Neural crest cell (in vitro differentiated cells): ENCODE results near the gene MAJIN. TPM values are rescaled to one million over a fixed set of nuclear protein-coding genes. Genes with fewer than 3 reads are reported as not detected.

ENCODE experiments used
- DNase-seq: peaks from one replicate; pipeline ENCODE4 v3.0.0; 2021; ENCODE audit warnings: low read depth, mixed read lengths, low spot score
- H3K27ac Mint-ChIP-seq: one replicate; pipeline ENCODE4 v1.8.0; 2021; ENCODE audit warnings: mild to moderate bottlenecking, mixed read lengths; ENCODE audit not compliant: unreplicated experiment
- H3K27me3 Mint-ChIP-seq: 2 replicates; pipeline ENCODE4 v1.8.0; 2021; ENCODE audit warnings: low read depth, mild to moderate bottlenecking, mixed read lengths
- H3K36me3 Mint-ChIP-seq: 2 replicates; pipeline ENCODE4 v1.8.0; 2021; ENCODE audit warnings: low read depth, mild to moderate bottlenecking, mixed read lengths
- H3K4me1 Mint-ChIP-seq: 2 replicates; pipeline ENCODE4 v1.8.0; 2021; ENCODE audit warnings: mixed read lengths
- H3K4me3 Mint-ChIP-seq: one replicate; pipeline ENCODE4 v1.8.0; 2021; ENCODE audit warnings: mild to moderate bottlenecking, mixed read lengths
- H3K9me3 Mint-ChIP-seq: 2 replicates; pipeline ENCODE4 v1.8.0; 2021; ENCODE audit warnings: mixed read lengths
- total RNA-seq: library from RNA; stranded (reverse); gene quantifications from 2 replicates; pipeline ENCODE4 v1.2.1, GENCODE V29; 2021
- TF ChIP-seq, protein P1 (sequence below): fragments of 200-600 bp; sonication (generic); conservative IDR thresholded peaks from 2 replicates; pipeline ENCODE4 v1.5.0; 2021; ENCODE audit warnings: antibody characterized with exemption, mild to moderate bottlenecking

The MAJIN gene
- total RNA-seq, 1 donor from 2014 or later: not detected

DNA sequence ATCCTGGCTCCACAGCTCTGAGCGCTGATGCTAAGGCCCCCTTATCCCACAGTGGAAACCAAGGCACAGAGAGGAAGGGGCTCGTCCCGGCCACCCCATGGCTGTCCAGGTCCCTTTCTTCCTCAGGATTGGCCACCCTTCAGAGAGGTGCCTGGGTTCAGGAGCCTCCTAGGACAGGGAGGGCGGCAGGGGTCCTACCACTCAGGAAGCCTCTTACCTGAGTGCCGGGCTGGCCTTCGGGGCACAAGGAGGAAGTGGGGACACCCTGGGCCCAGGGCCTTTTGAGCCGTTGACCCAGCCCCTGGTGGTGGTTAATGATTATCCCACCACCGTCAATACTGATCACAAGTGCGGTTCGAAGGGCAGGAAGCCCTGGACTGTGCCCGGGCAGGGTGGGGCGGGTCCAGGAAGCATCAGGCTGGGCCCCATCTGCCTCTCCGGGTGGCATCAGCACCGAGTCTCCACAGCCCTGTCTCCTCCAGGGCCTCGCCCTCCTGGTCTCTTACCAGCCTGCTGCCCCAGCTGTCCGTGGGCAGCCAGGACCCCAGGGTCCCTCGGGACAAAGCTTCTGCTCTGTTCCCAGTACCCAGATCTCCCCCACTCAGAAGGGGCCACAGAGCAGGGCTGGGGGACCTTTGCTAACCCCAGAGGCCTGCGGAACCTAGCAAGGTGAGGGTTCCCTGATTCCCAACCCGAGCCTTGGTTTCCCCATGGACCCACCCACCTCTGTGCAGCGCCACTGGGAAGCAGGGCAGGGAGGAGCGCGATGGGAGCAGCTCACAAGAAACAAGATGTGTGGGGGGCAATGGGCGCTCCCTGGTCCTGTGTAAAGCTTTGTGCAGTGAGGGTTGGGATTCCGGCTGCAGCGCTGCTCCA, 78.5 kb downstream of the MAJIN start:
- Mint-ChIP-seq H3K36me3 (no peaks in the 10 kb centered on the region), H3K9me3 (no peaks in the 10 kb centered on the region), H3K4me3 (no peak overlapping the region), H3K27me3 (no peaks in the 10 kb centered on the region), H3K27ac (no peak overlapping the region), H3K4me1 (no peaks in the 10 kb centered on the region)
- DNase-seq: no peak
- TF ChIP-seq, protein P1, sequence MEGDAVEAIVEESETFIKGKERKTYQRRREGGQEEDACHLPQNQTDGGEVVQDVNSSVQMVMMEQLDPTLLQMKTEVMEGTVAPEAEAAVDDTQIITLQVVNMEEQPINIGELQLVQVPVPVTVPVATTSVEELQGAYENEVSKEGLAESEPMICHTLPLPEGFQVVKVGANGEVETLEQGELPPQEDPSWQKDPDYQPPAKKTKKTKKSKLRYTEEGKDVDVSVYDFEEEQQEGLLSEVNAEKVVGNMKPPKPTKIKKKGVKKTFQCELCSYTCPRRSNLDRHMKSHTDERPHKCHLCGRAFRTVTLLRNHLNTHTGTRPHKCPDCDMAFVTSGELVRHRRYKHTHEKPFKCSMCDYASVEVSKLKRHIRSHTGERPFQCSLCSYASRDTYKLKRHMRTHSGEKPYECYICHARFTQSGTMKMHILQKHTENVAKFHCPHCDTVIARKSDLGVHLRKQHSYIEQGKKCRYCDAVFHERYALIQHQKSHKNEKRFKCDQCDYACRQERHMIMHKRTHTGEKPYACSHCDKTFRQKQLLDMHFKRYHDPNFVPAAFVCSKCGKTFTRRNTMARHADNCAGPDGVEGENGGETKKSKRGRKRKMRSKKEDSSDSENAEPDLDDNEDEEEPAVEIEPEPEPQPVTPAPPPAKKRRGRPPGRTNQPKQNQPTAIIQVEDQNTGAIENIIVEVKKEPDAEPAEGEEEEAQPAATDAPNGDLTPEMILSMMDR: no peak

DNA sequence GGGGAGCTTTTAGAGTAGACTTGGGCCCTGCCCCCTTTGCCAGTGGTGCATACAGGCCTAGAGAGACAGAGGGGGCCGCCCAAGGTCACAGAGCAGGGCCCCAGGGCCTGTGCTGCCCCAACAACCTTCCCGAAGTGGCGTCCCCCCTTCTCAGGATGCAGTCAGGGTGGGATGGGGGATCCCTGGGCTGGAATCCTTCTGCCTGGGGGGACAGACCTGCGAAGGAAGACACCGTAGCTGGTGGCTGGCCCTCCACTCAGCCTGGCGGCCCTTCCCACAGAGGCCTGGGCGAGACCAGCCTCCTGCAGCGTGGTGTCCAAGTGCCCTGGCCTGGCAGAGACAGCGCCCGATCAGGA, 79.1 kb downstream of the MAJIN start:
- H3K4me1 Mint-ChIP-seq: peaks cover 5% of the 10 kb centered on the region
- no peak overlapping the region for H3K27ac Mint-ChIP-seq
- TF ChIP-seq, protein P1: no peak
- no peaks in the 10 kb centered on the region for H3K36me3 Mint-ChIP-seq
- H3K27me3 Mint-ChIP-seq: no peaks in the 10 kb centered on the region
- H3K9me3 Mint-ChIP-seq: no peaks in the 10 kb centered on the region
- DNase-seq: no peak
- H3K4me3 Mint-ChIP-seq: no peak overlapping the region

DNA sequence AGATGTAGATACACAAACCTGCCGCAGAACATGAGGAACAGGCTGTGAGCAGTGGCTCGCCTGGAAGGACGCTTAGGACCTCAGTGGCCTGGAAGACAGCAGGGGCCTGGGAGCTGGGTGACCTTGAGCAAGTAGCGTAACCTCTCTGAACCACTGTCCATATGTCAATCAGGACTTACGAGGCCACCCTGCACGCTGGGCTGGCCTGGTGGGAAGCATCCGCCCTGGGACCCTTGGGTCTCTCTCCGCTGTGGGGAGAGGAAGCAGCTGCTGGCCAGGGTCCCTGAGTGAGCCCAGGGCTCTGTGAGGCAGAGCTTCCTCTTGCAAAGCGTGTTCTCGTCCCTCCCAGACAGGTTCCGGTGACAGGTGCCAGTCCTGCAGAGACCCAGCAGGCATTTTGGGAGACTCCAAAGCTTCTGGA, 79.5 kb downstream of the MAJIN start:
- H3K4me1 Mint-ChIP-seq: peaks cover 7% of the 10 kb centered on the region
- DNase-seq: no peak
- peak overlapping the region; percentile 78 for H3K27ac Mint-ChIP-seq
- TF ChIP-seq, protein P1: no peak
- no peaks in the 10 kb centered on the region for H3K36me3 Mint-ChIP-seq
- H3K27me3 Mint-ChIP-seq: no peaks in the 10 kb centered on the region
- no peak overlapping the region for H3K4me3 Mint-ChIP-seq
- H3K9me3 Mint-ChIP-seq: no peaks in the 10 kb centered on the region

DNA sequence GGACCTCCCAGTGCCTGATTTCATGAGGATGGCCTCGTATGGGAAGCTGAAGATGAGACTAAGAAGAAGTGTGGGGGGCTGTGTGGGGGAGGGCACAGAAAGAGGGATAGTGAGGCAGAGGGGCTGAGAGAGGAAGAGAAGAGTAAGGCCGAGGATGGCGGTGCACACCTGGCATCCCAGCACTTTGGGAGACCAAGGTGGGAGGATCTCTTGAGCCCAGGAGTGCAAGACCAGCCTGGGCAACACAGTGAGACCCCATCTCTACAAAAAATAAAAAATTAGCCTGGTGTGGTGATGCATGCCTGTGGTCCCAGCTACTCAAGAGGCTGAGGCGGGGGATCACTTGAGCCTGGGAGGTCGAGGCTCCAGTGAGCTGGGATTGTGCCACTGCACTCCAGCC, 80.0 kb downstream of the MAJIN start:
- Mint-ChIP-seq H3K27me3 (no peaks in the 10 kb centered on the region), H3K4me3 (no peak overlapping the region), H3K27ac (peak overlapping the region; percentile 78), H3K36me3 (no peaks in the 10 kb centered on the region), H3K9me3 (no peaks in the 10 kb centered on the region), H3K4me1 (peaks cover 10% of the 10 kb centered on the region)
- TF ChIP-seq, protein P1: no peak
- no peak for DNase-seq

DNA sequence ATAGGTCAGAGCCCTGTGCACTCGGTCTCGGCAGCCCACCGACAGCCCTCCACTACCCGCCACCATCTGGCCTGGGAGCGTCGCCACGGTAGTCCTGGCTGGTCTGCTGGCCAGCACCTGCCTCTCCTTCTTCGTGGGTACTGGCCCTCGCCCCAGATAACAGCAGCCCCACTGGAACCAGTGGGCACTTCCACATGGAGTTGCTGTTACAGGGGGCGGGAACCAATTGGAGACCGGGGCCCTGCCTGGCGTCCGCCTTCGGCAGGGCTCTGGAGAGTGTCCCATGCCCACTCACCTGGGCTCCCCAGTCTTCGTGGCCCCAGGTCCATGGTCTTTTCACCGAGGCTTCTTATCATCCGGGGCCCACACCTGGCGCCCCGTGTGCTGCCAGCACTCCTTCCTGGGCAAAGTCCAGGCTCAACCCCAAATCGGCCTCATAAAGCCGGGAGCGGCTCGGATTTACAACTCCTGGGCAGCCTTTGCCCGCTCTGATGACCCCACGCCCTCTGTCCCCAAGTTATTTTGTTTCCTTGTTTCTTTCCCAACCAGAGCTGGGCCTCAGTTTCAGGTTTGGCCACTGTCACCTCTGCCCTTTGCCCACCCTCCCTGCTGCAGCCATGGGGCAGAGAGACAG, 80.6 kb downstream of the MAJIN start:
- Mint-ChIP-seq H3K4me1 (peaks cover 10% of the 10 kb centered on the region), H3K9me3 (no peaks in the 10 kb centered on the region), H3K27me3 (no peaks in the 10 kb centered on the region), H3K36me3 (no peaks in the 10 kb centered on the region), H3K27ac (peak overlapping the region; percentile 67), H3K4me3 (no peak overlapping the region)
- TF ChIP-seq, protein P1: no peak
- DNase-seq: no peak
